T-cell (primary cell): Measurements from ENCODE around the gene PLAGL1. TPM values are rescaled to one million over a fixed set of nuclear protein-coding genes. Genes with fewer than 3 reads are reported as not detected.

Source experiments
- ATAC-seq, 4 experiments: fragments of 200-7000 bp in 3 of 4; fragments of 150-1000 bp in 1 of 4; cut with Tn5 transposase; replicated peaks in 1 of 4; 1 replicate in 3 of 4; 2 replicates in 1 of 4; pipeline ENCODE4 v1.10.0; 2021; ENCODE audit warnings: moderate library complexity in 3 of 4, mild to moderate bottlenecking in 2 of 4, moderate number of reproducible peaks in 1 of 4
- CTCF ChIA-PET, 2 donors: fragments of 300-600 bp; sonication (Branson Sonifier 250); formaldehyde crosslinking; loops; one replicate each; lab custom pipeline; 2022; ENCODE audit warnings: antibody characterized with exemption in 2 of 2; lab: Charles Lee
- POLR2A ChIA-PET, 2 donors: fragments of 300-600 bp; sonication (Branson Sonifier 250); formaldehyde crosslinking; loops; one replicate each; lab custom pipeline; 2022; ENCODE audit warnings: antibody characterized with exemption in 2 of 2; lab: Charles Lee
- DNase-seq, 35 experiments: peaks; one replicate each; pipeline versions ENCODE4 v3.0.0 to v3.0.0-alpha.2; 2013 to 2023
- H3K27ac ChIP-seq: one replicate; pipeline ENCODE4 v1.5.1; 2013; ENCODE audit warnings: low read length
- H3K27me3 ChIP-seq, 2 experiments: replicated peaks in 1 of 2; 1 replicate in 1 of 2; 2 replicates in 1 of 2; pipeline versions ENCODE4 v1.6.1 to v1.7.0; 2013; ENCODE audit warnings: low read length in 1 of 2, mixed read lengths in 1 of 2; ENCODE audit not compliant: control insufficient read depth in 2 of 2, insufficient read depth in 2 of 2; ENCODE audit errors: extremely low read depth in 1 of 2
- H3K36me3 ChIP-seq, 2 donors: 1 replicate in 1 of 2; 2 replicates in 1 of 2; pipeline versions ENCODE4 v1.6.1 to v1.7.0; 2013; ENCODE audit warnings: low read length in 1 of 2; ENCODE audit not compliant: control insufficient read depth in 2 of 2, insufficient read depth in 1 of 2; ENCODE audit errors: extremely low read depth in 1 of 2
- H3K4me1 ChIP-seq, 2 experiments: 1 replicate in 1 of 2; 2 replicates in 1 of 2; pipeline versions ENCODE4 v1.6.1 to v1.7.0; 2013; ENCODE audit warnings: low read length in 2 of 2, mixed read lengths in 1 of 2; ENCODE audit not compliant: insufficient read depth in 2 of 2, control insufficient read depth in 1 of 2; ENCODE audit errors: extremely low read depth in 1 of 2
- H3K4me3 ChIP-seq, 2 donors: 1 replicate in 1 of 2; 2 replicates in 1 of 2; pipeline versions ENCODE4 v1.5.1 to v1.7.0; 2013; ENCODE audit warnings: mild to moderate bottlenecking in 2 of 2, low read length in 1 of 2, moderate library complexity in 1 of 2; ENCODE audit not compliant: control insufficient read depth in 1 of 2; ENCODE audit errors: extremely low read depth in 1 of 2
- H3K9me3 ChIP-seq: 2 replicates; pipeline ENCODE4 v1.7.0; 2013
- H3K27ac Mint-ChIP-seq, 2 donors: one replicate each; pipeline ENCODE4 v1.8.0; 2020 to 2021; ENCODE audit warnings: mild to moderate bottlenecking in 2 of 2, mixed read lengths in 2 of 2
- H3K27me3 Mint-ChIP-seq, 2 donors: one replicate each; pipeline ENCODE4 v1.8.0; 2021 to 2022; ENCODE audit warnings: mixed read lengths in 2 of 2
- H3K36me3 Mint-ChIP-seq: one replicate; pipeline ENCODE4 v1.8.0; 2021; ENCODE audit warnings: mixed read lengths
- H3K4me1 Mint-ChIP-seq, 3 donors: one replicate each; pipeline ENCODE4 v1.8.0; 2020 to 2022; ENCODE audit warnings: mixed read lengths in 3 of 3, mild to moderate bottlenecking in 1 of 3
- H3K4me3 Mint-ChIP-seq, 3 donors: one replicate each; pipeline ENCODE4 v1.8.0; 2020 to 2022; ENCODE audit warnings: mild to moderate bottlenecking in 3 of 3, mixed read lengths in 3 of 3, moderate library complexity in 3 of 3
- H3K9me3 Mint-ChIP-seq, 3 donors: one replicate each; pipeline ENCODE4 v1.8.0; 2020 to 2022; ENCODE audit warnings: mixed read lengths in 3 of 3
- WGBS: methylation state at CpG from one replicate; pipeline ENCODE4 v1.1.5; 2013; ENCODE audit warnings: missing lambda C conversion rate; ENCODE audit not compliant: insufficient coverage; 5-methylcytosine and 5-hydroxymethylcytosine counted together
- total RNA-seq, 35 experiments: library from RNA in 6 of 35; stranded (reverse) in 6 of 35; fragments of 120-200 nt in 1 of 35; gene quantifications; one replicate each; pipeline versions ENCODE4 v1.2.1 to v1.2.4 and lab custom pipeline; 2013 to 2026

Gene PLAGL1
- total RNA-seq, 5 donors from 2014 or later (not counting 1 experiment from before 2014, with no cell fraction given): 3.4 to 5.7 (median 4.8) TPM

GRCh38 chr6:143937668-143937970 is 70.4 kb downstream of the PLAGL1 start:
- H3K4me3 ChIP-seq: no peak overlapping the region
- H3K27me3 Mint-ChIP-seq: peaks cover 3 to 4% of the 10 kb centered on the region in 2 donors
- ChIA-PET CTCF (interaction anchor here (0.6 to 1.3 kb wide), 3 partner anchors 13 to 352 kb away, joined by 3 to 4 read pairs (median 4); no protein-coding TSS in a partner anchor), POLR2A (no interaction called here)
- peaks cover 11% of the 10 kb centered on the region for H3K36me3 Mint-ChIP-seq
- H3K4me1 ChIP-seq: peaks cover 0 to 8% of the 10 kb centered on the region in 2 experiments
- H3K4me3 Mint-ChIP-seq: no peak overlapping the region
- H3K27ac Mint-ChIP-seq: no peak overlapping the region
- DNase-seq (no peak), ATAC-seq (no peak)
- H3K9me3 ChIP-seq: no peaks in the 10 kb centered on the region
- peaks cover 0 to 5% (median 0%) of the 10 kb centered on the region in 3 donors for H3K9me3 Mint-ChIP-seq
- H3K27ac ChIP-seq: no peak overlapping the region
- no peaks in the 10 kb centered on the region for H3K36me3 ChIP-seq
- 100% methylated on average over 1 of the region's 1 CpG for WGBS
- H3K27me3 ChIP-seq: peaks cover 0 to 10% of the 10 kb centered on the region in 2 experiments
- H3K4me1 Mint-ChIP-seq: peaks cover 8 to 11% (median 10%) of the 10 kb centered on the region in 3 donors

GRCh38 chr6:143936778-143937667 is 71.0 kb downstream of the PLAGL1 start:
- Mint-ChIP-seq H3K4me3 (no peak overlapping the region), H3K36me3 (peaks cover 16% of the 10 kb centered on the region), H3K9me3 (peaks cover 0 to 9% (median 4%) of the 10 kb centered on the region in 3 donors), H3K4me1 (peaks cover 4 to 8% (median 6%) of the 10 kb centered on the region in 3 donors), H3K27me3 (peaks cover 3 to 7% of the 10 kb centered on the region in 2 donors), H3K27ac (no peak overlapping the region)
- DNase-seq (no peak), ATAC-seq (no peak)
- H3K27ac ChIP-seq: no peak overlapping the region
- H3K36me3 ChIP-seq: no peaks in the 10 kb centered on the region
- CTCF ChIA-PET: interaction anchor here (0.6 to 1.3 kb wide), 5 partner anchors 11 to 352 kb away, joined by 3 to 4 read pairs (median 3); no protein-coding TSS in a partner anchor
- WGBS: 89% methylated on average over 2 of the region's 5 CpGs
- H3K4me1 ChIP-seq: peaks cover 0 to 4% of the 10 kb centered on the region in 2 experiments
- H3K27me3 ChIP-seq: peaks cover 0 to 10% of the 10 kb centered on the region in 2 experiments
- POLR2A ChIA-PET: no interaction called here
- no peaks in the 10 kb centered on the region for H3K9me3 ChIP-seq
- no peak overlapping the region for H3K4me3 ChIP-seq

- H3K36me3 Mint-ChIP-seq: peaks cover 16% of the 10 kb centered on the region
- ChIA-PET POLR2A (no interaction called here), CTCF (interaction anchor here (0.6 to 0.7 kb wide), 3 partner anchors 11 to 369 kb away, joined by 3 read pairs; no protein-coding TSS in a partner anchor)
- ATAC-seq (no peak), DNase-seq (no peak)
- no peaks in the 10 kb centered on the region for H3K9me3 ChIP-seq
- H3K4me3 ChIP-seq: no peak overlapping the region
- H3K4me3 Mint-ChIP-seq: no peak overlapping the region
- peaks cover 3 to 7% of the 10 kb centered on the region in 2 donors for H3K27me3 Mint-ChIP-seq
- no peak overlapping the region for H3K27ac Mint-ChIP-seq
- peaks cover 0 to 3% (median 3%) of the 10 kb centered on the region in 3 donors for H3K4me1 Mint-ChIP-seq
- no peak overlapping the region for H3K27ac ChIP-seq
- 88% methylated on average over 1 of the region's 3 CpGs for WGBS
- no peaks in the 10 kb centered on the region for H3K4me1 ChIP-seq
- H3K36me3 ChIP-seq: no peaks in the 10 kb centered on the region
- H3K9me3 Mint-ChIP-seq: peaks cover 0 to 12% (median 6%) of the 10 kb centered on the region in 3 donors
- peaks cover 0 to 10% of the 10 kb centered on the region in 2 experiments for H3K27me3 ChIP-seq
These were observed 71.7 kb downstream of the PLAGL1 start for GRCh38 chr6:143936347-143936746.

DNA sequence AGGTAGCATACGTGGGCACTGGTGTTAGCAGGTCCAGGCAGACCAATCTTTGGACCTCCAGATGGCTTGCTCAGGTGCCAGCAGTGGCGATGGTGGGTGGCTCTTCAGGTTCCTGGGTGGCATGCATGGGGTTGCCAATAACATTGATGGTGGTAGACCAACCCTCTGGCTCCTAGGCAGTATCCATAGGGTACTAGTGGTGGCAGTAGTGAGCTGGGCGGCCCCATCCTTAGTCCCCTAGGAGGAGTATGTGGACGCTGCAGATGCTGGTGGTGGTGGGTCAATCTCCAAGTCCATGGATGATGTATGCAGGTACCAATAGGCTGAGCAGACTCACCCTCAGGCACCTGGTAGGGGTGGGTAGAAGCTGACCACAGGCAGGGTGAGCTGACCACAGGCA is 73.2 kb downstream of the PLAGL1 start:
- H3K9me3 ChIP-seq: no peaks in the 10 kb centered on the region
- H3K9me3 Mint-ChIP-seq: peaks cover 5 to 17% (median 14%) of the 10 kb centered on the region in 3 donors
- DNase-seq (no peak), ATAC-seq (no peak)
- H3K4me3 Mint-ChIP-seq: no peak overlapping the region
- ChIA-PET CTCF (interaction anchor here in 1 of 2 donors (0.6 to 0.7 kb wide), 2 partner anchors 73 to 456 kb away, joined by 3 to 4 read pairs; no protein-coding TSS in a partner anchor), POLR2A (interaction anchor here in 1 of 2 donors (0.7 kb wide), 1 partner anchor 1385 kb away, joined by 8 read pairs; no protein-coding TSS in a partner anchor)
- WGBS: 95% methylated on average over 2 of the region's 4 CpGs
- H3K4me1 ChIP-seq: no peaks in the 10 kb centered on the region
- H3K27me3 Mint-ChIP-seq: peaks cover 7 to 8% of the 10 kb centered on the region in 2 donors
- H3K27me3 ChIP-seq: peaks cover 0 to 10% of the 10 kb centered on the region in 2 experiments
- peaks cover 19% of the 10 kb centered on the region for H3K36me3 Mint-ChIP-seq
- no peak overlapping the region for H3K27ac Mint-ChIP-seq
- no peaks in the 10 kb centered on the region for H3K36me3 ChIP-seq
- H3K4me3 ChIP-seq: no peak overlapping the region
- H3K27ac ChIP-seq: no peak overlapping the region
- H3K4me1 Mint-ChIP-seq: peaks cover 0 to under 1% (median under 1%) of the 10 kb centered on the region in 3 donors

GRCh38 chr6:143934331-143934730 is 73.7 kb downstream of the PLAGL1 start:
- H3K27me3 ChIP-seq: peaks cover 0 to 10% of the 10 kb centered on the region in 2 experiments
- peaks cover 8 to 9% of the 10 kb centered on the region in 2 donors for H3K27me3 Mint-ChIP-seq
- ATAC-seq (no peak), DNase-seq (no peak)
- no peaks in the 10 kb centered on the region for H3K4me1 ChIP-seq
- no CpG with 5 or more reads among the region's 1 CpG for WGBS
- H3K27ac ChIP-seq: no peak overlapping the region
- POLR2A ChIA-PET: no interaction called here
- no peaks in the 10 kb centered on the region for H3K36me3 ChIP-seq
- no peak overlapping the region for H3K4me3 Mint-ChIP-seq
- H3K4me1 Mint-ChIP-seq: no peaks in the 10 kb centered on the region
- H3K9me3 ChIP-seq: no peaks in the 10 kb centered on the region
- no peak overlapping the region for H3K4me3 ChIP-seq
- no peak overlapping the region for H3K27ac Mint-ChIP-seq
- CTCF ChIA-PET: no interaction called here
- H3K9me3 Mint-ChIP-seq: peaks cover 5 to 17% (median 14%) of the 10 kb centered on the region in 3 donors
- peaks cover 19% of the 10 kb centered on the region for H3K36me3 Mint-ChIP-seq

DNA sequence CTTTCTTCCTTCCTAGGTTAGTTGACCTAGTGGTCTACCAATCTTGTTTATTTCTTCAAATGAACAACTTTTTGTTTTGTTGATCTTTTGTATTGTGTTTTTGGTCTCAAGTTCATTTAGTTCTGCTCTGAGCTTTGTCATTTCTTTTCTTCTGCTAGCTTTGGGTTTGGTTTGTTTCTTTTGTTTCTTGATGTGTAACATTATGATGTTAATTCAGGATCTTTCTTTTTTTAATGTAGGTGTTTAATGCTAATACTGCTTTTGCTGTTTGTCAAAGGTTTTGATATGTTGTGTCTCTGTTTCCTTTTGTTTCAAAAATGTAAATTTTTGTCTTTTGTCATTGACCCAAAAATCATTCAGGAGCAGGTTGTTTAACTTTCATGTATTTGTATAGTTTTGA is 78.1 kb downstream of the PLAGL1 start:
- ChIA-PET CTCF (interaction anchor here (0.7 kb wide), 2 partner anchors 1108 to 1493 kb away, joined by 3 read pairs; no protein-coding TSS in a partner anchor), POLR2A (no interaction called here)
- Histone ChIP-seq H3K4me3 (no peak overlapping the region), H3K4me1 (no peaks in the 10 kb centered on the region), H3K27ac (no peak overlapping the region), H3K27me3 (peaks cover 0 to 7% of the 10 kb centered on the region in 2 experiments), H3K36me3 (no peaks in the 10 kb centered on the region), H3K9me3 (no peaks in the 10 kb centered on the region)
- peaks cover 19% of the 10 kb centered on the region for H3K36me3 Mint-ChIP-seq
- ATAC-seq (no peak), DNase-seq (no peak)
- no peak overlapping the region for H3K4me3 Mint-ChIP-seq
- peaks cover 8 to 9% of the 10 kb centered on the region in 2 donors for H3K27me3 Mint-ChIP-seq
- H3K4me1 Mint-ChIP-seq: no peaks in the 10 kb centered on the region
- peaks cover 10 to 17% (median 14%) of the 10 kb centered on the region in 3 donors for H3K9me3 Mint-ChIP-seq
- no peak overlapping the region for H3K27ac Mint-ChIP-seq
